A673 (cell line): ENCODE measurements around the gene GART. TPM values are rescaled to one million over a fixed set of nuclear protein-coding genes. Genes with fewer than 3 reads are reported as not detected.

Experiments
- BruUV-seq: library from RNA; stranded (reverse); fragments of 400-500 nt; replicated peaks from 2 replicates; lab custom pipeline; 2021; lab: Mats Ljungman, UMichigan
- CTCF ChIA-PET: fragments of 300-600 bp; sonication (Branson Sonifier 250); formaldehyde crosslinking; loops from one replicate; lab custom pipeline; 2022; ENCODE audit warnings: antibody characterized with exemption; lab: Charles Lee
- POLR2A ChIA-PET: fragments of 300-600 bp; sonication (Branson Sonifier 250); formaldehyde crosslinking; loops from one replicate; lab custom pipeline; 2022; ENCODE audit warnings: antibody characterized with exemption; ENCODE audit not compliant: low non-redundant PET; lab: Charles Lee
- DNase-seq: peaks from one replicate; pipeline ENCODE4 v3.0.0-alpha.2; 2015; ENCODE audit warnings: low spot score
- H3K27ac ChIP-seq: fragments of 200-600 bp; sonication (generic); 2 replicates; pipeline ENCODE4 v1.5.1; 2016; ENCODE audit warnings: mixed run types, low read depth, mild to moderate bottlenecking, mixed read lengths, antibody characterized with exemption, low read length; ENCODE audit not compliant: poor library complexity, severe bottlenecking
- H3K27me3 ChIP-seq: fragments of 200-600 bp; sonication (generic); replicated peaks from 2 replicates; pipeline ENCODE4 v1.6.1; 2017; ENCODE audit warnings: mixed run types, low read depth, mild to moderate bottlenecking, mixed read lengths, antibody characterized with exemption, low read length; ENCODE audit not compliant: insufficient read depth, poor library complexity
- H3K36me3 ChIP-seq: fragments of 200-600 bp; sonication (generic); 2 replicates; pipeline ENCODE4 v1.6.1; 2016; ENCODE audit warnings: mixed run types, mild to moderate bottlenecking, mixed read lengths, antibody characterized with exemption, low read length; ENCODE audit not compliant: insufficient read depth, poor library complexity, severe bottlenecking
- H3K4me1 ChIP-seq: fragments of 200-600 bp; sonication (generic); 2 replicates; pipeline ENCODE4 v1.6.1; 2017; ENCODE audit warnings: mixed run types, mild to moderate bottlenecking, mixed read lengths, antibody characterized with exemption, low read length; ENCODE audit not compliant: insufficient read depth, poor library complexity, severe bottlenecking
- H3K4me3 ChIP-seq: fragments of 200-600 bp; sonication (generic); 2 replicates; pipeline ENCODE4 v1.5.1; 2016; ENCODE audit warnings: low read depth, mixed run types, mild to moderate bottlenecking, mixed read lengths, low read length; ENCODE audit not compliant: poor library complexity, severe bottlenecking
- H3K9me3 ChIP-seq: fragments of 200-600 bp; sonication (generic); 2 replicates; pipeline ENCODE4 v1.6.1; 2016; ENCODE audit warnings: mixed run types, low read depth, mild to moderate bottlenecking, mixed read lengths, antibody characterized with exemption, low read length; ENCODE audit not compliant: poor library complexity, severe bottlenecking
- EZH2 ChIP-seq: fragments of 200-600 bp; sonication (generic); IDR thresholded peaks from 2 replicates; pipeline ENCODE4 v1.6.1; 2017; ENCODE audit warnings: borderline replicate concordance, low read depth, mild to moderate bottlenecking, mixed read lengths, antibody characterized with exemption, low read length; ENCODE audit not compliant: poor library complexity, severe bottlenecking
- intact Hi-C: fragments of 100-400 bp; cut with micrococcal nuclease; formaldehyde crosslinking; loops from one replicate; pipeline ENCODE4 v1.10.0; 2022; ENCODE audit not compliant: unreplicated experiment
- total RNA-seq: library from RNA; stranded (reverse); gene quantifications from 2 replicates; pipeline ENCODE4 v1.2.3, GENCODE V29; 2021
- TF ChIP-seq, protein P1 (sequence below): fragments of 300-800, 200-600 bp; sonication (generic); conservative IDR thresholded peaks from 2 replicates; pipeline ENCODE4 v1.5.1; 2017; ENCODE audit warnings: low read depth, mild to moderate bottlenecking, antibody characterized with exemption, low read length, moderate library complexity, mixed read lengths

The GART gene
- total RNA-seq, 1 experiment from 2014 or later, result 210 TPM

DNA sequence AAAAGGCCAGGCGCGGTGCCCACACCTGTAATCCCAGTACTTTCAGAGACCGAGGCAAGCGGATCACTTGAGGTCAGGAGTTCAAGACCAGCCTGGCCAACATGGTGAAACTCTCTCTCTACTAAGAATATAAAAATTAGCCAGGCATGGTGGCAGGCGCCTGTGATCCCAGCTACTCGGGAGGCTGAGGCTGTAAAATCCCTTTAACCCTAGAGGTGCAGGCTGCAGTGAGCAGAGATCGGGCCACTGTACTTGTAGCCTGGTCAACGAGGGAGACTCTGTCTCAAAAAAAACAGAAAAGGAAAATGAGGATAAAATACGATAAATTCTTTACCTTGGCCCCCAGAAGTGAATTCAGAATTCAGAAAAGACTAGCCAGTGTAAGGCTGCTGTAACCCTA lies 63.7 kb downstream of the GART start:
- peaks cover 3% of the 10 kb centered on the region for H3K9me3 ChIP-seq
- H3K27me3 ChIP-seq, result no peaks in the 10 kb centered on the region
- peak overlapping the region; percentile 75 for H3K4me3 ChIP-seq
- H3K4me1 ChIP-seq, result peaks cover 7% of the 10 kb centered on the region
- TF ChIP-seq, protein P1, sequence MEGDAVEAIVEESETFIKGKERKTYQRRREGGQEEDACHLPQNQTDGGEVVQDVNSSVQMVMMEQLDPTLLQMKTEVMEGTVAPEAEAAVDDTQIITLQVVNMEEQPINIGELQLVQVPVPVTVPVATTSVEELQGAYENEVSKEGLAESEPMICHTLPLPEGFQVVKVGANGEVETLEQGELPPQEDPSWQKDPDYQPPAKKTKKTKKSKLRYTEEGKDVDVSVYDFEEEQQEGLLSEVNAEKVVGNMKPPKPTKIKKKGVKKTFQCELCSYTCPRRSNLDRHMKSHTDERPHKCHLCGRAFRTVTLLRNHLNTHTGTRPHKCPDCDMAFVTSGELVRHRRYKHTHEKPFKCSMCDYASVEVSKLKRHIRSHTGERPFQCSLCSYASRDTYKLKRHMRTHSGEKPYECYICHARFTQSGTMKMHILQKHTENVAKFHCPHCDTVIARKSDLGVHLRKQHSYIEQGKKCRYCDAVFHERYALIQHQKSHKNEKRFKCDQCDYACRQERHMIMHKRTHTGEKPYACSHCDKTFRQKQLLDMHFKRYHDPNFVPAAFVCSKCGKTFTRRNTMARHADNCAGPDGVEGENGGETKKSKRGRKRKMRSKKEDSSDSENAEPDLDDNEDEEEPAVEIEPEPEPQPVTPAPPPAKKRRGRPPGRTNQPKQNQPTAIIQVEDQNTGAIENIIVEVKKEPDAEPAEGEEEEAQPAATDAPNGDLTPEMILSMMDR, result no peak
- TF ChIP-seq EZH2, result no peak
- POLR2A ChIA-PET, result no interaction called here
- CTCF ChIA-PET, result no interaction called here
- no TSS peak for BruUV-seq
- H3K27ac ChIP-seq, result no peak overlapping the region
- no peaks in the 10 kb centered on the region for H3K36me3 ChIP-seq
- intact Hi-C loops, result no loop called here
- DNase-seq, result no peak

DNA sequence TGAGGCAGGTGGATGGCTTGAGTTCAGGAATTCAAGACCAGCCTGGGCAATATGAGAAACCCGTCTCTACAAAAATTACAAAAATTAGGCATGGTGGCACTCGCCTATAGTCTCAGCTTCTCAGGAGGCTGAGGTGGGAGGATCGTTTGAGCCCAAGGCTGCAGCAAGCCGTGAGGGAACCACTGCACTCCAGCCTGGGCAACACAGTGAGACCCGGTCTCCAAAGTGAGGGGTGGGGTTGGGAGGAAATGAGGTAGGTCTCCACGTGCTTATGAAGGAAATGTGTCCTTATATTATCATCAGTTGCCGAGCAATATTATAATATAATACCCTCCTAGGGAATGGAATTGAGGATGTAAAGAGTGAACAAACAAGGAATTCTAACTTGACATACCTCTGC lies 64.9 kb downstream of the GART start:
- Histone ChIP-seq H3K36me3 (no peaks in the 10 kb centered on the region), H3K4me3 (no peak overlapping the region), H3K27ac (no peak overlapping the region), H3K4me1 (peaks cover 7% of the 10 kb centered on the region), H3K9me3 (peaks cover 4% of the 10 kb centered on the region), H3K27me3 (no peaks in the 10 kb centered on the region)
- no peak for DNase-seq
- CTCF ChIA-PET, result no interaction called here
- POLR2A ChIA-PET, result no interaction called here
- BruUV-seq, result no TSS peak
- TF ChIP-seq, protein P1, result no peak
- TF ChIP-seq EZH2, result no peak
- intact Hi-C loops, result no loop called here

DNA sequence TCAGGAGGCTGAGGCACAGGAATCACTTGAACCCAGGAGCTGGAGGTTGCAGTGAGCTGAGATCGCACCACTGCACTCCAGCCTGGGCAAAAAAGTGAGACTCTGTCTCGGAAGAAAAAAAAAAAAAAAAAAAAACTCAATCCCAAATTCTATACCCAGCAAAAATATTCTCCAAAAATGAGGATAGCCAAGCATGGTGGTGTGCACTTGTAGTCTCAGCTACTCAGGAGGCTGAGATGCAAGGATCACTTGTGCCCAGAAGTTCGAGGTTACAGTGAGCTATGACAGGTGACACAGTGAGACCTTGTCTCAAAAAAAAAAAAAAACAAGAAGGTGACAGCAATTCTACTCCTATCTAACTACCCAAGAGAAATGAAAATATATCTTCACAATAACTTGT lies 68.6 kb downstream of the GART start:
- BruUV-seq, result no TSS peak
- no peak overlapping the region for H3K27ac ChIP-seq
- no peak for DNase-seq
- no peak overlapping the region for H3K4me3 ChIP-seq
- H3K36me3 ChIP-seq, result no peaks in the 10 kb centered on the region
- intact Hi-C loops, result no loop called here
- H3K27me3 ChIP-seq, result no peaks in the 10 kb centered on the region
- H3K4me1 ChIP-seq, result peaks cover 3% of the 10 kb centered on the region
- TF ChIP-seq EZH2, result no peak
- TF ChIP-seq, protein P1, result no peak
- ChIA-PET POLR2A (no interaction called here), CTCF (no interaction called here)
- peaks cover 4% of the 10 kb centered on the region for H3K9me3 ChIP-seq
